Ureter (tissue), 1 donor: Measurements from ENCODE around the gene KRTAP10-12. TPM values are rescaled to one million over a fixed set of nuclear protein-coding genes. Genes with fewer than 3 reads are reported as not detected.
"Not testable (repeated sequence)": the region's sequence is repeated elsewhere in the genome, so short reads cannot be mapped to it uniquely, and the experiment has no call there.

ENCODE experiments used
- DNase-seq: peaks from one replicate; pipeline ENCODE4 v3.0.0-alpha.2; 2020; ENCODE audit warnings: low spot score
- total RNA-seq: library from RNA; stranded (reverse); gene quantifications from one replicate; pipeline ENCODE4 v1.2.4, GENCODE V29; 2023
- donor health status: DM: yes; HTN: yes; CAD: no.

Gene KRTAP10-12, protein sequence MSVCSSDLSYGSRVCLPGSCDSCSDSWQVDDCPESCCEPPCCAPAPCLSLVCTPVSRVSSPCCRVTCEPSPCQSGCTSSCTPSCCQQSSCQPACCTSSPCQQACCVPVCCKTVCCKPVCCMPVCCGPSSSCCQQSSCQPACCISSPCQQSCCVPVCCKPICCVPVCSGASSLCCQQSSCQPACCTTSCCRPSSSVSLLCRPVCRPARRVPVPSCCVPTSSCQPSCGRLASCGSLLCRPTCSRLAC
- not detected for total RNA-seq

DNA sequence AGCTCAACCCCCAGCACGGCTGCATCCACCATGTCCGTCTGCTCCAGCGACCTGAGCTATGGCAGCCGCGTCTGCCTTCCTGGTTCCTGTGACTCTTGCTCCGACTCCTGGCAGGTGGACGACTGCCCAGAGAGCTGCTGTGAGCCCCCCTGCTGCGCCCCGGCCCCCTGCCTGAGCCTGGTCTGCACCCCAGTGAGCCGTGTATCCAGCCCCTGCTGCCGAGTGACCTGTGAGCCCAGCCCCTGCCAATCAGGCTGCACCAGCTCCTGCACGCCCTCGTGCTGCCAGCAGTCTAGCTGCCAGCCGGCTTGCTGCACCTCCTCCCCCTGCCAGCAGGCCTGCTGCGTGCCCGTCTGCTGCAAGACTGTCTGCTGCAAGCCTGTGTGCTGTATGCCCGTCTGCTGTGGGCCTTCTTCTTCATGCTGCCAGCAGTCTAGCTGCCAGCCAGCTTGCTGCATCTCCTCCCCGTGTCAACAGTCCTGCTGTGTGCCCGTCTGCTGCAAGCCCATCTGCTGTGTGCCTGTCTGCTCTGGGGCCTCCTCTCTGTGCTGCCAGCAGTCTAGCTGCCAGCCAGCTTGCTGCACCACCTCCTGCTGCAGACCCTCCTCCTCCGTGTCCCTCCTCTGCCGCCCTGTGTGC lies at the start of gene KRTAP10-12:
Gene KRTAP10-12 (plus strand): TSS at position 1 of the 639 bp plus-strand sequence. CDS start 30 bp downstream, at position 31.
- DNase-seq = not testable (repeated sequence)

GRCh38 chr21:44647222-44647552 lies 49.8 kb upstream of the KRTAP10-12 start:
- no peak for DNase-seq

GRCh38 chr21:44648557-44649311 lies 48.2 kb upstream of the KRTAP10-12 start:
- no peak for DNase-seq

GRCh38 chr21:44649521-44650100 lies 47.4 kb upstream of the KRTAP10-12 start:
- no peak for DNase-seq

- DNase-seq = no peak
Measured at GRCh38 chr21:44650265-44650972, 46.6 kb upstream of the KRTAP10-12 start.

- DNase-seq = no peak
Measured at GRCh38 chr21:44650973-44651675, 45.8 kb upstream of the KRTAP10-12 start.

- no peak for DNase-seq
Measured at GRCh38 chr21:44653123-44653522, 43.8 kb upstream of the KRTAP10-12 start.

- no peak for DNase-seq
Measured at GRCh38 chr21:44653656-44654575, 43.1 kb upstream of the KRTAP10-12 start.

GRCh38 chr21:44654576-44655175 lies 42.3 kb upstream of the KRTAP10-12 start, which contains the start of gene KRTAP12-4:
KRTAP12-4 (minus strand) TSS chr21:44654659; CDS start chr21:44654614, 45 bp downstream.
- DNase-seq = no peak

GRCh38 chr21:44656868-44657267 lies 40.1 kb upstream of the KRTAP10-12 start:
- no peak for DNase-seq

- no peak for DNase-seq
Measured at GRCh38 chr21:44657635-44658540, 39.1 kb upstream of the KRTAP10-12 start, which contains the start of gene KRTAP12-3. KRTAP12-3 (plus strand) TSS chr21:44657932; CDS start chr21:44657980, 48 bp downstream.

DNA sequence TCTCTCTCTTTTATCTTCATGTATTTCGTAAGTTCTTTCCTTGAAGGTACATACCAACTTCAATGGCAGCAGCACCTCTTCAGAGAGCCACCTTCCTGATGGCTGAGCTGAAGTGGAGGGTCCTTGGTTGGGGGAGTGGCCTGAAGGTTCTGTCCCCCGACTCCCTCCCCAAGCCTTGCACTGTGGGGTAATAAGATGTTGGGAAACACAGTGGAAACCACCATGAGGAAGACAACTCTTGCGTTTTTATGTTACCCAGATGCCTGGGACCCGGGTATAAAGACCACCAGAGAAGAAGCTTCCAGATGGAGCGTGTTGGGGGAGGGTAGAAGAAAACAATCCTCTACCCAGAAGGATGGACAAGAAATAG lies 38.4 kb upstream of the KRTAP10-12 start:
- no peak for DNase-seq

DNA sequence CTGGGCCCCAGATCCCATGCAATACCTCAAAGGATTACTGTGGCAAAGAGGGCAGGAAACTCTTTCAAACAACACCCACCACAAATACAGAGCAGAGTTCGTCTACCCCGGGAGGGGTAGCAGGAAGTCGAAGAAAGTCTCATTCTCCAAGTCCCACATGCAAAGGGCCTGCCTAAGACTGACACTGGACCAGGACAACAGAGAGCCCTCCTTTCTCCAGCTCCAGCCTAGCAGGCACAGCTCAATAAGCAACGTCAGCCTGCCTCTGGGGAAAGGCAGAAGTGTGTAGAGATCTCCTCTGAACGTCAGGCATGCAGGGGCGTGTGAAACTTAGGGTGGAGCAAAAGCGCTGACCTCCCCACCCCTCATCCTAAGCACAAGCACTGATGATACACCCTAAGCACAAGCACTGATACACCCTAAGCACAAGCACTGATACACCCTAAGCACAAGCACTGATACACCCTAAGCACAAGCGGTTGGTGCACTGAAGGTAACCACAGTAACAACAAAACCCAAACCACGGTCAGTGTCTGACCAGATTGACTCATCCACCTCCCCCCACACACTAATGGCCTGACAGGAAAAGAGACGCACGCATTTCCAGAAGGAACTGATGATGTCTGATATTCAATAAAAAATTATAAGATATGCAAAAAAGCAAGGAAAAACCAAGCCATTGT lies 37.9 kb upstream of the KRTAP10-12 start:
- DNase-seq = no peak

GRCh38 chr21:44661567-44661966 lies 35.4 kb upstream of the KRTAP10-12 start:
- not testable (repeated sequence) for DNase-seq

- DNase-seq = no peak
Measured at GRCh38 chr21:44664691-44665090, 32.3 kb upstream of the KRTAP10-12 start.

DNA sequence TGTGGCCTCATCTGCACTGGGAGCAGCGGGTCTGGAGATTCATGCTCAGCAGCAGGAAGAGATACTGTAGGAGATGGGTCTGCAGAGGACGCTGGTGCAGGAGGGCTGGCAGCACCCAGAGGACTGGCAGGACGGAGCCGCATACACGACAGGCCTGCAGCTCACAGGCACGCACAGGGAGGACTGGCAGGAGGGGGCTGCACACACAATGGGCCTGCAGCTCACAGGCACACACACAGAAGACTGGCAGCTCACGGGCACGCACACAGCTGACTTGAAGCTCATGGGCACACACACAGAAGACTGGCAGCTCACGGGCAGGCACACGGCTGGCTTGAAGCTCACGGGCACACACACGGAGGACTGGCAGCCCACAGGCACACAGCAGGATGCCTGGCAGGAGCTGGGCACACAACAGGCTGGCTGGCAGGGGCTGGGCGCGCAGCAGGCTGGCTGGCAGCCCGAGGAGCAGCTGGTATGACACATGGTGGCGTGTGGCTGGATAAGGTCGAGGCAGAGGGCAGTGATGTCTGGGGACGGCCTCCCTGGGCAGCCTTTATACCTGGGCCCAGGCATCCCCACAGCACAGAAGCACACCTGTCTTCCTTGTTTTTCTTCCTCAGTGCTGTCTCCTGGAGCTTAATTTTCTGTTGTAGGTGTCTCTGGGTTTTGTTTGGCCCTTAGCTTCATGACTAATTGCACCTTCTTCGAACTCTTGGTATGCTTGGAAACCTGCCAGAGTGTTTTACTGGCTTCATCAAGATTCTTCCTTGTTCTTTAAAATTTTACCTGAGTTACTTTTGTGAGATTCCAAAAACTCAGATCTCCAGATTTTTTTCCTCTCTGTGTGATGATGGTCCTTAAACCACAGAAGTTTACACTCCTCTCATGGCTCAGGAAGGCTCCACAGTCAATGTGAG lies 30.3 kb upstream of the KRTAP10-12 start, which contains the start of gene KRTAP12-2:
Gene KRTAP12-2 (minus strand): TSS at position 527 of the 920 bp plus-strand sequence. CDS start 41 bp downstream, at position 486.
- no peak for DNase-seq

GRCh38 chr21:44667612-44668011 lies 29.4 kb upstream of the KRTAP10-12 start:
- DNase-seq = no peak
